Stimulated activated naive CD8-positive, alpha-beta T cell treated with anti-CD3 and anti-CD28 coated beads, Interleukin-15, amount 100 ng/mL, for 72 hours (primary cell): ENCODE data around the gene CD8B.

Experiments used
- ATAC-seq: fragments of 150-1000 bp; cut with Tn5 transposase; 2 replicates; pipeline ENCODE4 v1.10.0; 2021; ENCODE audit warnings: mild to moderate bottlenecking, moderate library complexity
- DNase-seq, 2 donors: peaks; one replicate each; pipeline ENCODE4 v3.0.0; 2021 to 2022
- H3K27ac Mint-ChIP-seq, 2 donors: one replicate each; pipeline ENCODE4 v1.8.0; 2022; ENCODE audit warnings: mild to moderate bottlenecking in 2 of 2, mixed read lengths in 2 of 2, moderate library complexity in 2 of 2
- H3K27me3 Mint-ChIP-seq: one replicate; pipeline ENCODE4 v1.8.0; 2022; ENCODE audit warnings: mixed read lengths
- H3K4me1 Mint-ChIP-seq: one replicate; pipeline ENCODE4 v1.8.0; 2022; ENCODE audit warnings: mild to moderate bottlenecking, mixed read lengths
- H3K4me3 Mint-ChIP-seq, 2 donors: one replicate each; pipeline ENCODE4 v1.8.0; 2022; ENCODE audit warnings: mild to moderate bottlenecking in 2 of 2, mixed read lengths in 2 of 2, moderate library complexity in 1 of 2
- H3K9me3 Mint-ChIP-seq, 2 donors: one replicate each; pipeline ENCODE4 v1.8.0; 2022; ENCODE audit warnings: mixed read lengths in 2 of 2

Gene CD8B

GRCh38 chr2:86775338-86775737 is 86.3 kb downstream of the CD8B start:
- Mint-ChIP-seq H3K4me1 (peaks cover 15% of the 10 kb centered on the region), H3K27me3 (no peaks in the 10 kb centered on the region), H3K4me3 (no peak overlapping the region), H3K9me3 (no peaks in the 10 kb centered on the region), H3K27ac (peak overlapping the region in 1 of 2 donors; percentile 73)
- DNase-seq = no peak
- no peak for ATAC-seq

GRCh38 chr2:86774862-86775261 is 86.8 kb downstream of the CD8B start:
- no peaks in the 10 kb centered on the region for H3K9me3 Mint-ChIP-seq
- H3K27ac Mint-ChIP-seq = no peak overlapping the region
- peaks cover 19% of the 10 kb centered on the region for H3K4me1 Mint-ChIP-seq
- no peak for ATAC-seq
- DNase-seq = no peak
- H3K4me3 Mint-ChIP-seq = no peak overlapping the region
- H3K27me3 Mint-ChIP-seq = no peaks in the 10 kb centered on the region

GRCh38 chr2:86772611-86773010 is 89.1 kb downstream of the CD8B start:
- Mint-ChIP-seq H3K27ac (peak overlapping the region in 1 of 2 donors; percentile 54), H3K4me1 (peaks cover 14% of the 10 kb centered on the region), H3K27me3 (no peaks in the 10 kb centered on the region), H3K9me3 (no peaks in the 10 kb centered on the region), H3K4me3 (no peak overlapping the region)
- no peak for ATAC-seq
- no peak for DNase-seq

DNA sequence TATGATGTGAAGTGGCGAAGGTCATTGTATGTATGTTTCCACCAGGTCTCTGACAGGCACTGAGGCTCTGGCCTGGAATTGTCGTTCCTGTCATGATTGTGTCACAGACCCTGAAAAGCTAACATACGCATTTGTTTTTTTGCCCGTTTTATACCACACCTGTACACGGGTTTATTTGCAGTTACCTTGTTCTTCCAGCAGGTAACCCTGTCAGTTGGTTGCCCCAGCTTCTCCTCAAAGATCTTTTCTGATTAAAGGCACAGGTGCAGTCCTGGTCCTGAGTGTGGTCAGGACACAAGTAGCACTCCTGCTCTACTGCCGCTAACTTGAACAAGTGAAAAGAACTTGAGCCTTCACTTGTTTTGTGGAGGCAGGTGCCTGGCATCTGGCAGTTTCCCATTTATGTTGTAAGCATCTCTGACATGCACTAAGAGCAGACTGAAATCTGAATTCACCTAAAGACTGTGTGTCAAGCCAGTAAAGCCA is 90.8 kb downstream of the CD8B start:
- Mint-ChIP-seq H3K9me3 (no peaks in the 10 kb centered on the region), H3K27ac (no peak overlapping the region), H3K27me3 (no peaks in the 10 kb centered on the region), H3K4me3 (no peak overlapping the region), H3K4me1 (peaks cover 14% of the 10 kb centered on the region)
- DNase-seq (no peak), ATAC-seq (no peak)

DNA sequence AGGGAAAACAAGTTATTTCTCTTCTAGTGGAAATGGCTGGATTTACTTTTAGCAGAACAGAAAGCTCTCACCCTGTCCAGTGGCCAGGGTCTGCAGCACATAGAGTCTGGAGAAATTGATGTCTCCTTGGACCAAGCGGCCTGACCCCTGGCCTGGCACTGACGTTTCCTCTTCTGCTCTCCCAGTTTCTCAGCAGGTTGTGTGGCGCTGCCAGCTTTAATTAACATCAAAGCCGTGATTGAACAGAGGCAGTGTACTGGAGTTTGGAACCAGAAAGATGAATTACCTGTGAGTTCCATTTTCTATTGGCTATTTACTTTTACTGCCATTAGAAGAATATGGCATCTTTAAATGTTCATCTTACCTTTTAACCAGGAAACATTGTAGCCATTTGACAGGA is 91.8 kb downstream of the CD8B start:
- Mint-ChIP-seq H3K9me3 (no peaks in the 10 kb centered on the region), H3K4me3 (no peak overlapping the region), H3K4me1 (peaks cover 21% of the 10 kb centered on the region), H3K27ac (peak overlapping the region in 1 of 2 donors; percentile 65), H3K27me3 (no peaks in the 10 kb centered on the region)
- no peak for ATAC-seq
- no peak for DNase-seq

DNA sequence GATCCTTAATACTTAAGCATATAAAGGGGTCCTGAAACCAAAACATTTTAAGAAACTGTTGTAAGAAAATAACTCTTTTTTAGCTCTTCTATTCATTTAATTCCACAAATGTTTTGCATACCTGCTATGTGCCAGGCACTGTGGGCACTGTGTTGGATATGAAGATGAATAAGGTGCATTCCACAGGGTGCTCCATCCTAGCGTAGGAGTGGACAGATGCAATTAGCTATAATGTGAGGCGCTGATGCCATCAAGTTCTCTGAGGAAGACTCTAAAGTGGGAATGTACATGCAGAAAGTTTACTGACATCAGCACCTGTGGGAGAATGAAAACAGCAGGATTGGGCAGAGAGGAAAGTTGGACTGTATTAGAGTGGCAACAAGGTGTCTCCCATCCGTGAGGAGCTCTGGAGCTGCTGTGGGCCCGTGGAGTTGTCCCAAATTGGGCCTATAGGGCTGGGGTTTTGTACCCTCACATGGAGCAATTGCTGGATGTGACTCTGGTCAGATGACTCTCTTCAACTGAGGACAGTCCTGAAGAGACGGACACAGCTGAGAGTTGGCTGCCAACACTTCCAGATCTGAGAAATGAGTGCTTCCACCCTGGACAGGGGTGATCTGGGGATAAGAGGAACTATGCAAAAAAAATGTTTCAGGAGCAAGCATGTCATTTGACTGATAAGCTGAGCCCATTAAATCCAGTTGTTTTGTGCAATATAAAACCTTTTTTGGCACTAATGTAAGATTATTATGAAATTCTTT is 93.3 kb downstream of the CD8B start:
- Mint-ChIP-seq H3K9me3 (no peaks in the 10 kb centered on the region), H3K27me3 (no peaks in the 10 kb centered on the region), H3K4me3 (no peak overlapping the region), H3K4me1 (peaks cover 27% of the 10 kb centered on the region), H3K27ac (no peak overlapping the region)
- ATAC-seq (no peak), DNase-seq (no peak)
